GM13977 (cell line): ENCODE results near the gene TMED4.
"Not testable (repeated sequence)": the region's sequence is repeated elsewhere in the genome, so short reads cannot be mapped to it uniquely, and the experiment has no call there.

Experiments used
- DNase-seq: peaks from one replicate; pipeline ENCODE4 v3.0.0; 2012; ENCODE audit warnings: low spot score
- in situ Hi-C: fragments of 300-500 bp; cut with MboI; formaldehyde crosslinking; loops from one replicate; pipeline ENCODE4 v1.12.0; 2022; ENCODE audit warnings: low sequenced_read_pairs, low pct_unique_long_range_greater_than_20kb, mixed read lengths, inconsistent platforms; ENCODE audit not compliant: unreplicated experiment
- TF ChIP-seq, protein P1 (sequence below): IDR thresholded peaks from 2 replicates; pipeline ENCODE4 v1.5.1; 2012; ENCODE audit warnings: mild to moderate bottlenecking, control low read depth; ENCODE audit not compliant: insufficient read depth; ENCODE audit errors: extremely low read depth, missing control alignments

TMED4 gene

DNA sequence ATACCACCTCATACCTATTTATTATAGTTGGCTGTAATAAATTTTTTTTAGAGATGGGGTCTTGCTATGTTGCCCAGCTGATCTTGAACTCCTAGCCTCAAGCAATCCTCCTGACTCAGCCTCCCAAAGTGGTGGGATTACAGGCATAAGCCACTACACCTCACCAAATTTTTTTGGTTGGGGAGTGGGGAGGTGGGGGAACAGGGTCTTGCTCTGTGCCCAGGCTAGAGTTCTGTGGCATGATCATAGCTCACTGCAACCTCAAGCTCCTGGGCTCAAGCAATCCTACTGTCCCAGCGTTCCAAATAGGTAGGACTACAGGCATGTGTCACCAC is 20.5 kb upstream of the TMED4 start:
- DNase-seq, result no peak
- in situ Hi-C loops, result no loop called here

DNA sequence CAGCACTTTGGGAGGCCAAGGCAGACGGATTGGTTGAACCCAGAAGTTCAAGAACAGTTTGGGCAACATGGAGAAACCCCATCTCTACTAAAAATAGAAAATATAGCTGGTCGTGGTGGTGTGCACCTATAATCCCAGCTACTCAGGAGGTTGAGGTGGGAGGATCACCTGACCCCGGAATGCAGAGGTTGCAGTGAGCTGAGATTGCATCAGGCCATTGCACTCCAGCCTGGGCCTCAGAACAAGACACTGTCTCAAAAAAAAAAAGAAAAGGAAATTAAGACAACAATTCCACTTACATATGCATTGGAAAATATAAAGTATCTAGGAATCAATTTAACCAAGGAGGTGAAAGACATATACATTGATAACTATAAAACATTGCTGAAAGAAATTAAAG is 17.2 kb upstream of the TMED4 start:
- no peak for DNase-seq
- TF ChIP-seq, protein P1, sequence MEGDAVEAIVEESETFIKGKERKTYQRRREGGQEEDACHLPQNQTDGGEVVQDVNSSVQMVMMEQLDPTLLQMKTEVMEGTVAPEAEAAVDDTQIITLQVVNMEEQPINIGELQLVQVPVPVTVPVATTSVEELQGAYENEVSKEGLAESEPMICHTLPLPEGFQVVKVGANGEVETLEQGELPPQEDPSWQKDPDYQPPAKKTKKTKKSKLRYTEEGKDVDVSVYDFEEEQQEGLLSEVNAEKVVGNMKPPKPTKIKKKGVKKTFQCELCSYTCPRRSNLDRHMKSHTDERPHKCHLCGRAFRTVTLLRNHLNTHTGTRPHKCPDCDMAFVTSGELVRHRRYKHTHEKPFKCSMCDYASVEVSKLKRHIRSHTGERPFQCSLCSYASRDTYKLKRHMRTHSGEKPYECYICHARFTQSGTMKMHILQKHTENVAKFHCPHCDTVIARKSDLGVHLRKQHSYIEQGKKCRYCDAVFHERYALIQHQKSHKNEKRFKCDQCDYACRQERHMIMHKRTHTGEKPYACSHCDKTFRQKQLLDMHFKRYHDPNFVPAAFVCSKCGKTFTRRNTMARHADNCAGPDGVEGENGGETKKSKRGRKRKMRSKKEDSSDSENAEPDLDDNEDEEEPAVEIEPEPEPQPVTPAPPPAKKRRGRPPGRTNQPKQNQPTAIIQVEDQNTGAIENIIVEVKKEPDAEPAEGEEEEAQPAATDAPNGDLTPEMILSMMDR, result no peak
- in situ Hi-C loops, result loop anchor here (10.0 to 25.0 kb wide), 2 partner anchors 326 to 538 kb away; no protein-coding TSS in a partner anchor

More for the DNA sequence above, 20.5 kb upstream of the TMED4 start:
- TF ChIP-seq, protein P1, result no peak

DNA sequence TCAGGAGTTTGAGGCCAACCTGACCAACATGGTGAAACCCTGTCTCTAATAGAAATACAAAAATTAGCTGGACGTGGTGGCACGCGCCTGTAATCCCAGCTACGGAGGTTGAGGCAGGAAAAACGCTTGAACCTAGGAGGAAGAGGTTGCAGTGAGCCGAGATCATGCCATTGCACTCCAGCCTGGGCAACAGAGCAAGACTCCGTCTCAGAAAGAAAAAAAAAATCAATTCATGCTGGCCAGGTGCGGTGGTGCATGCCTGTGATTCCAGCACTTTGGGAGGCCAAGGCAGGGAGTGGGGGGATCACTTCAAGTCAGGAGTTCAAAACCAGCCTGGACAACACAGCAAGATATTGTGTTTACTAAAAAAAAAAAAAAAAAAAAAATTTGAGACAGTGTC is 15.2 kb upstream of the TMED4 start:
- in situ Hi-C loops, result loop anchor here (10.0 to 25.0 kb wide), 2 partner anchors 328 to 540 kb away; no protein-coding TSS in a partner anchor
- DNase-seq, result not testable (repeated sequence)

DNA sequence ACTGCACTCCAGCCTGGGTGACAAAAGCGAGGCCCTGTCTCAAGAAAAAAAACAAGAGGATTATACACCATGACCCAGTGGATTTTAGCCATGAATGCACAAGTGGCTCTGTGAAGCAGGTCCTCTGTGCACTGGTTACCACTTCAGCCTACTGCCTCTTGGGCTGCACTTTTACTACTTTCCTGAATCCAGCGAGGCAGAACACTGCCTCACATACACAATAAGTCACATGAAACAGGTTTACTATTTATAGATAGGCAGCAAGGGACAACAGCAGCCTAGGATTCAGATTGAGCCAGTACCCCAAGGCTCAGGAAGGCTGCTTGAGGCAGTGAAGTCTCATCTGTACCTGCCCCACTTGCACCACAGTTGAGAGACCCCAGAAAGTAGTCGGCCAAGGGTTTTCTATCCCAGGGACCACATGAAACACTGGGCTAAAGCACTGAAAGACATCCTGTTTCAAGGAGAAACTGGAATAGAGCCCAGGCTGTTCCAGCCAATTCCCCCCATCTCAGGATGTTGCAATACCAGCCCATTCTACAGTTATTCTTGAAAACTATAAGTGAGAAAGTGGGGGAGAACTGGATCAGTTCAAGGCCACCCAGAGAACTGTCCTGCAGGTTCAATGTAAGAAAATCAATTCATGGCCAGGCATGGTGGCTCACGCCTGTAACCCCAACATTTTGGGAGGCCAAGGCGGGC is 14.1 kb upstream of the TMED4 start:
- TF ChIP-seq, protein P1, result no peak
- in situ Hi-C loops, result loop anchor here (10.0 to 25.0 kb wide), 2 partner anchors 329 to 541 kb away; no protein-coding TSS in a partner anchor
- no peak for DNase-seq

DNA sequence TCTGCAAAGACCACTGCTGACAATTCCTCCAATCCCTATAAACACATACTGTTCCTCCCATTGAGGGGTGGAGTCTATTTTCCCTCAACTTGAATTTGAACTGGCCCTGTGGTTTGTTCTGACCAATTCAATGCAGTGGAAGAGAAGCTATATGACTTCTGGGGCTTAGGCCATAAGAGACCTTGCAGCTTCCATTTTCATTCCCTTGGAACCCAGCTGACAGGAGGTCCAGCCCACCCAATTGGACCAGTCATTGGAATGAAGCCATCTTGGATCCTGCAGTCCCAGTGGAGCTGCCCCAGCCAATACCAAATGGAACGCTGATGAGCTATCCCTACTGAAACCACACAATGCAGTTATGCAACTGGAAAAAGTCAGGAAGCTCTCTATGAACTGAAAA is 8.9 kb upstream of the TMED4 start:
- in situ Hi-C loops, result loop anchor here (10.0 to 25.0 kb wide), 2 partner anchors 334 to 546 kb away; no protein-coding TSS in a partner anchor

DNA sequence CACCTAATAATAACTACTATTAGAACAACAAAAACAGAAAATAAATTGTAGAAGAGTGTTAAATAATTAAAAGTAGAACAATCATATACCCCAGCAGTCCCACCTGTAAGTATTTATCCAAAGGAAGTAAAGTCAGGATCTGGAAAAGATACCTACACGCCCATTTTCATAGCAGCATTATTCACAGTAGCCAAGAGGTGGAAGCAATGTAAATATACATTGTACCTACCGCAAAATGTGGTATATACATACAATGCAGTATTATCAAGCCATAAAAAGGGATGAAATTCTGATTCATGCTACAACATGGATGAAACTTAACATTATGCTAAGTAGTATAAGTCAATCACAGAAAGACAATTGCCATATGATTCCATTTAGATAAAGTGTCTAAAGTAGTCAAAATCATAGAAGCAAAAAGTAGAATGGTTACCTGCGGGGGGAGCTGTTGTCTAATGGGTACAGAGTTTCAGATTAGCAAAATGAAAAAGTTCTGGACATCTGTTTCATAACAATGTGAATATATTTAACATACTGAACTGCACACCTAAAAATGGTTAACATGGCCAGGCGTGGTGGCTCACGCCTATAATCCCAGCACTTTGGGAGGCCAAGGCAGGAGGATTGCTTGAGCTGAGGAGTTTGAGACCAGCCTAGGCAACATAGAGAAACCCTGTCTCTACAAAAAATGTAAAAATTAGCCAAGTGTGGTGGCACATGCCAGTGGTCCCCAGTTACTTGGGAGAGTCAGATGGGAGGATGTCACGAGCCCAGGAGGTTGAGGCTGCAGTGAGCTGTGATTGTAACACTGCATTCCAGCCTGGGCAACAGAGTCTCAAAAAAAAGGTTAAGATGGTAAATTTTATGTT is 6.0 kb upstream of the TMED4 start:
- DNase-seq, result peak; percentile 30
- in situ Hi-C loops, result loop anchor here (10.0 to 25.0 kb wide), 2 partner anchors 257 to 549 kb away; partner anchors contain the start of gene H2AZ2
- TF ChIP-seq, protein P1, result peak; percentile 70

More for the DNA sequence above, 8.9 kb upstream of the TMED4 start:
- DNase-seq, result no peak
- TF ChIP-seq, protein P1, result no peak
